Heart left ventricle (tissue), 16 donors: Measurements from ENCODE around the gene VWA8. TPM values are rescaled to one million over a fixed set of nuclear protein-coding genes. Genes with fewer than 3 reads are reported as not detected.
"Not testable (repeated sequence)": the region's sequence is repeated elsewhere in the genome, so short reads cannot be mapped to it uniquely, and the experiment has no call there.

Experiments used
- ATAC-seq, 4 donors: fragments of 200-7000 bp; cut with Tn5 transposase; one replicate each; pipeline ENCODE4 v1.9.1; 2020 to 2022; ENCODE audit warnings: moderate library complexity in 4 of 4, mild to moderate bottlenecking in 3 of 4, moderate number of reproducible peaks in 1 of 4
- DNase-seq, 5 donors: peaks; one replicate each; pipeline ENCODE4 v3.0.0-alpha.2; 2020
- H3K27ac ChIP-seq, 12 donors: fragments of 200-600 bp; sonication (generic) in 4 of 12; one replicate each; pipeline versions ENCODE4 v1.5.0 to v1.8.0; 2016 to 2022; ENCODE audit warnings: mild to moderate bottlenecking in 2 of 12
- H3K27me3 ChIP-seq, 9 donors: fragments of 200-600 bp; sonication (generic) in 2 of 9; one replicate each; pipeline versions ENCODE4 v1.5.1 to v1.8.0; 2016 to 2022; ENCODE audit warnings: mild to moderate bottlenecking in 3 of 9
- H3K36me3 ChIP-seq, 9 donors: fragments of 200-600 bp; sonication (generic) in 2 of 9; one replicate each; pipeline versions ENCODE4 v1.5.0 to v1.8.0; 2018 to 2022; ENCODE audit warnings: mild to moderate bottlenecking in 2 of 9
- H3K4me1 ChIP-seq, 12 donors: fragments of 200-600 bp; sonication (generic) in 4 of 12; one replicate each; pipeline versions ENCODE4 v1.5.0 to v1.8.0; 2016 to 2022; ENCODE audit warnings: mild to moderate bottlenecking in 3 of 12
- H3K4me3 ChIP-seq, 12 donors: fragments of 200-600 bp; sonication (generic) in 4 of 12; one replicate each; pipeline versions ENCODE4 v1.5.0 to v1.8.0; 2017 to 2022; ENCODE audit warnings: mild to moderate bottlenecking in 9 of 12, moderate library complexity in 4 of 12
- H3K9me3 ChIP-seq, 12 donors: fragments of 200-600 bp; sonication (generic) in 4 of 12; one replicate each; pipeline versions ENCODE4 v1.5.0 to v1.8.0; 2016 to 2022; ENCODE audit warnings: mild to moderate bottlenecking in 1 of 12
- POLR2A ChIP-seq, 2 donors: fragments of 450-650 bp; IDR thresholded peaks; one replicate each; pipeline ENCODE4 v1.6.1; 2017; ENCODE audit warnings: antibody characterized with exemption in 2 of 2, mild to moderate bottlenecking in 2 of 2, moderate library complexity in 2 of 2
- WGBS, 4 donors: extraction: QIAGEN DNeasy Blood & Tissue Kit in 2 of 4; methylation state at CpG; one replicate each; pipeline versions ENCODE4 v1.1.5 to v1.1.7; 2013 to 2018; 5-methylcytosine and 5-hydroxymethylcytosine counted together
- intact Hi-C, 10 donors: fragments of 100-400 bp; cut with DNase I; formaldehyde crosslinking; loops; one replicate each; pipeline versions ENCODE4 v1.11.1 to v1.14.2; 2022
- polyA plus RNA-seq, 2 donors: library from polyadenylated mRNA; stranded (reverse); fragments of 200-250 nt; gene quantifications; one replicate each; pipeline ENCODE4 v1.2.3, GENCODE V29; 2013
- total RNA-seq, 9 donors: library from RNA; depleted of rRNA in 2 of 9; stranded (reverse); fragments of >200 nt in 2 of 9; fragmentation: NEBNext Ultra II Directional in 3 of 9; extraction: Animal tissue kit (Norgen Biotek cat#: 25700) in 3 of 9; gene quantifications; one replicate each; pipeline versions ENCODE4 v1.1.0 to v1.2.4, GENCODE V29; 2016 to 2023
- TF ChIP-seq, protein P1 (sequence below), 12 donors: fragments of 200-600 bp; sonication (generic) in 4 of 12; IDR thresholded peaks; one replicate each; pipeline versions ENCODE4 v1.5.0 to v1.8.0; 2018 to 2022; ENCODE audit warnings: antibody characterized with exemption in 12 of 12, mild to moderate bottlenecking in 5 of 12
- donor health status: ischemic (EF 13 %, LVEDD 7.1; RV severe dilation, severe dysfunction).
- donor health status: healthy with polysubstance abuse.
- donor health status: DM: no; HTN: yes; CAD: no.
- donor health status: DM: no; HTN: no; CAD: no.
- donor health status: ischemic (EF 25% LVEDD 6.9; RV normal size, moderate dysfunction).
- donor health status: ischemic (EF 25% LVEDD 5.7; RV mildly dilated, moderate dysfunction).
- donor health status: healthy.
- donor health status: DM: yes; HTN: yes; CAD: no.
- donor health status: ischemic (EF 35%, LVEDD 5.7; RV mildly dilated, moderate dysfunction).
- donor health status: nonischemic (EF 11% LVEDD 7.7; RV severe dilation, severe dysfunction).
- donor health status: DM: yes; HTN: yes; CAD: no.
- donor health status: PGD.
- donor health status: ischemic (EF 29% LVEDD 5.4; RV normal size, mild dysfunction).
- donor health status: nonischemic (EF 23%, LVEDD 6.1; RV moderate dilation, normal function).

Gene VWA8
- total and polyA plus RNA-seq, 11 donors, result 12.1 to 64.1 (median 41.8) TPM

DNA sequence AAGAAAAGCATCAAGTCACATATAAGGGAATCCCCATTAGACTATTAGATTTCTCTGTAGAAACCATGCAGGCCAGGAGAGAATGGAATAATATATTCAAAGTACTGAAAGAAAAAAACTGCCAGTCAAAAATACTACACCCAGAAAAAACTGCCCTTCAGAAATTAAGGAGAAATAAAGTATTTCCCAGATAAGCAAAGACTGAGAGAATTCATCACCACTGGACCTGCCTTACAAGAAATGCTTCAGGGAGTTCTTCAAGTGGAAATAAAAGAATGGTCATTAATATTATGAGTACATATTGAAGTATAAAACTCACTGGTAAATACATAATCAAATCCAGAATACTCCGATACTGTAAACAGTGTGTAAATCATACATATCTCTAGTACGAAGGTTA lies 35.9 kb downstream of the VWA8 start:
- Histone ChIP-seq H3K4me1 (peaks cover 0 to 15% (median 4%) of the 10 kb centered on the region in 12 donors), H3K9me3 (peaks cover 0 to 42% (median 21%) of the 10 kb centered on the region in 12 donors), H3K27me3 (no peaks in the 10 kb centered on the region), H3K36me3 (peaks cover 0 to 16% (median 0%) of the 10 kb centered on the region in 9 donors), H3K4me3 (no peak overlapping the region), H3K27ac (no peak overlapping the region)
- TF ChIP-seq POLR2A (IDR thresholded peaks at IDR 0.05), result no peak
- TF ChIP-seq, protein P1, sequence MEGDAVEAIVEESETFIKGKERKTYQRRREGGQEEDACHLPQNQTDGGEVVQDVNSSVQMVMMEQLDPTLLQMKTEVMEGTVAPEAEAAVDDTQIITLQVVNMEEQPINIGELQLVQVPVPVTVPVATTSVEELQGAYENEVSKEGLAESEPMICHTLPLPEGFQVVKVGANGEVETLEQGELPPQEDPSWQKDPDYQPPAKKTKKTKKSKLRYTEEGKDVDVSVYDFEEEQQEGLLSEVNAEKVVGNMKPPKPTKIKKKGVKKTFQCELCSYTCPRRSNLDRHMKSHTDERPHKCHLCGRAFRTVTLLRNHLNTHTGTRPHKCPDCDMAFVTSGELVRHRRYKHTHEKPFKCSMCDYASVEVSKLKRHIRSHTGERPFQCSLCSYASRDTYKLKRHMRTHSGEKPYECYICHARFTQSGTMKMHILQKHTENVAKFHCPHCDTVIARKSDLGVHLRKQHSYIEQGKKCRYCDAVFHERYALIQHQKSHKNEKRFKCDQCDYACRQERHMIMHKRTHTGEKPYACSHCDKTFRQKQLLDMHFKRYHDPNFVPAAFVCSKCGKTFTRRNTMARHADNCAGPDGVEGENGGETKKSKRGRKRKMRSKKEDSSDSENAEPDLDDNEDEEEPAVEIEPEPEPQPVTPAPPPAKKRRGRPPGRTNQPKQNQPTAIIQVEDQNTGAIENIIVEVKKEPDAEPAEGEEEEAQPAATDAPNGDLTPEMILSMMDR (IDR thresholded peaks at IDR 0.05), result no peak
- DNase-seq (no peak), ATAC-seq (no peak)
- intact Hi-C loops, result no loop called here
- WGBS, 4 donors, result 94 to 100% (median 98%) methylated on average over 2 of the region's 2 CpGs

DNA sequence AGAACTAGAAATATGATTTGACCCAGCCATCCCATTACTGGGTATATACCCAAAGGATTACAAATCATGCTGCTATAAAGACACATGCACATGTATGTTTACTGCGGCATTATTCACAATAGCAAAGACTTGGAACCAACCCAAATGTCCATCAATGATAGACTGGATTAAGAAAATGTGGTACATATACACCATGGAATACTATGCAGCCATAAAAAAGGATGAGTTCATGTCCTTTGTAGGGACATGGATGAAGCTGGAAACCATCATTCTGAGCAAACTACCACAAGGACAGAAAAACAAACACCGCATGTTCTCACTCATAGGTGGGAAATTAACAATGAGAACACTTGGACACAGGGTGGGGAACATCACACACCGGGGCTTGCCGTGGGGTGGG lies 38.0 kb downstream of the VWA8 start:
- DNase-seq, H3K27ac ChIP-seq, ATAC-seq, intact Hi-C loops, H3K4me3 ChIP-seq, H3K27me3 ChIP-seq: not testable (repeated sequence)
- 93 to 100% (median 97%) methylated on average over 4 of the region's 4 CpGs for WGBS, 4 donors
- Histone ChIP-seq H3K36me3 (peaks cover 0 to 16% (median 0%) of the 10 kb centered on the region in 9 donors), H3K9me3 (peaks cover 0 to 42% (median 21%) of the 10 kb centered on the region in 12 donors), H3K4me1 (peaks cover 0 to 23% (median 17%) of the 10 kb centered on the region in 12 donors)

DNA sequence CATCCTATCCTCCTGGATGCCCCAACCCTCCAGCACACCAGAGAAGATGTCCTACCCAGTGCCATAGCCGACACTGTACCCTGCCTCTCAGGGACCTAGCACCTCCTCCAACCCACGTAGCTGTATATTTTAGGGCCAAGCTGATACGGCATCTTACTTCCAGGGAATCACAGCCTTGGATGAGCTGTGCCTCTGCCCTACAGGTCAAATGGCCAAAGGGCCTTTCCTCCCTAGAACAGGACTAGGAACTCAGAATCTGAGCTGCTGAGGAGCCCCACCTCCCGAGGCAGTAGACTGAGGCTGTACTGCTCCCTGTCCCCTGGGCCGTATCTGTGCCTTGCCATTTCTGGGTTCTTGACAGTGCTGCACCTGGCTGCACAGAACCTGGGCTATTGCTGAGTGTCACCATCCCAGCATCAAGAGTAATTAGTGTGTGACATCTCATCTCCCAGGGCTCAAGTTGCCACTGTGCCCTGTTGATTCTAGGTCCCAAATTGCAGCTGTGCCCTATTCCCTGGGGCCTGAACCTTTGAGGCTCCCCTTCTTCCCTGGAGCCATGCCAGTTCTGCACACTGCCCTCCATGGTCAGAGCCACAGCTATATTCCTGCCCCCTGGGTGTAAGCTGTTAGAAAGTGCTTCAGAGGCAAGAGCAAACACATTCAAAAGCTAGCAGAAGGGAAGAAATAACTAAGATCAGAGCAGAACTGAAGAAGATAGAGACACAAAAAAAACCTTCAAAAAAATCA lies 41.0 kb downstream of the VWA8 start:
- H3K27me3 ChIP-seq, result no peaks in the 10 kb centered on the region
- intact Hi-C loops, result loop anchor here in 4 of 10 donors (5.0 to 10.0 kb wide), 4 partner anchors 42 to 245 kb away; partner anchors contain the start of gene VWA8 (in 1 of the 4)
- H3K27ac ChIP-seq, result peak overlapping the region in 2 of 12 donors; percentile 50 to 63
- H3K4me1 ChIP-seq, result peaks cover 3 to 53% (median 40%) of the 10 kb centered on the region in 12 donors
- ATAC-seq, result peak in 3 of 4 donors; percentile 8 to 56 (median 22)
- 59 to 78% (median 67%) methylated on average over 5 of the region's 5 CpGs for WGBS, 4 donors
- peaks cover 0 to 25% (median 12%) of the 10 kb centered on the region in 12 donors for H3K9me3 ChIP-seq
- no peak overlapping the region for H3K4me3 ChIP-seq
- peaks cover 0 to 3% (median 0%) of the 10 kb centered on the region in 9 donors for H3K36me3 ChIP-seq
- DNase-seq, result no peak
- no peak for TF ChIP-seq POLR2A (IDR thresholded peaks at IDR 0.05)
- TF ChIP-seq, protein P1 (IDR thresholded peaks at IDR 0.05), result no peak

DNA sequence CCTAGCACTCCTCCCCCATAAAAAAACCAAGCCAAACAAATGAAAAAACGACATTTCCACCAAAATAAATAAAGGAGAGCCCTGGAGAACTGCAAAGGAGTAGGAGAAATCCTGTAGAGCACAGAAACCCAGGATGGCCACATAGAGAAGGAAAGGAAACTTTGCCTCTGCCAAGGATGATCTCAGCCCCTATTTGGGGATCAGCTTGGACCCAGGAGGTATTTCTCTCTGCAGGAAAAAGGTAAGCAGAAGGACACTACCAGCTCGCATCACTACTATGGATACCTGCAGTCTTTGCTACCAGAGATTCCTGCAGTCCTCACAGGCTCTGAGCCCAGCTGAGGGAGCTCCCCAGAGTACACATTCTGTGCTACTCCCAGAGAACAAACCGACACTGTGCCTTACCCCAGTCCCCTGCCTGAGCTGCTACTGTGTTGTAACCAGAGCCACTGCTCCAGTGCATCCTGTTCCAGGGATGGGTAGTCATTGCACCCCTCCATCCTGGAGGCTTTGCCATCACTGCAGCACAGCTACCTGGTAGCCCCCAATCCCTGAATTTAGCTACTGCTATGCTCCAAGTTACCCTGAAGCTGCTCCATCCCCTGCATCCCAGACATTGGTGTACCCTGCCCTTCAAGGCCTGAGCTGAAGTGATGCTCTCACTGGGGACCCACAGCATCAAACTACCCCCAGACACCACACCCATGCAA lies 41.7 kb downstream of the VWA8 start:
- TF ChIP-seq, protein P1 (IDR thresholded peaks at IDR 0.05), result no peak
- TF ChIP-seq POLR2A (IDR thresholded peaks at IDR 0.05), result no peak
- intact Hi-C loops, result loop anchor here in 4 of 10 donors (5.0 to 10.0 kb wide), 4 partner anchors 43 to 244 kb away; partner anchors contain the start of gene VWA8 (in 1 of the 4)
- WGBS, 4 donors, result 11 to 32% (median 23%) methylated on average over 3 of the region's 3 CpGs
- H3K4me1 ChIP-seq, result peaks cover 3 to 59% (median 45%) of the 10 kb centered on the region in 12 donors
- peak overlapping the region in 8 of 12 donors; percentile 8 to 63 (median 42) for H3K27ac ChIP-seq
- ATAC-seq, result peak; percentile 65 to 80 (median 77)
- H3K36me3 ChIP-seq, result no peaks in the 10 kb centered on the region
- H3K4me3 ChIP-seq, result no peak overlapping the region
- peak in 1 of 5 donors; percentile 30 for DNase-seq
- H3K27me3 ChIP-seq, result no peaks in the 10 kb centered on the region
- H3K9me3 ChIP-seq, result peaks cover 0 to 18% (median 8%) of the 10 kb centered on the region in 12 donors
